AG09309 (cell line): ENCODE data around the gene RAPGEF5.

Source experiments
- DNase-seq: peaks from one replicate; pipeline ENCODE4 v3.0.0-alpha.2; 2010; ENCODE audit warnings: low read depth
- H3K4me3 ChIP-seq: 2 replicates; pipeline ENCODE4 v1.5.1; 2011; ENCODE audit warnings: mild to moderate bottlenecking, low read depth, low read length, moderate library complexity; ENCODE audit not compliant: control insufficient read depth
- CTCF ChIP-seq: IDR thresholded peaks from 2 replicates; pipeline ENCODE4 v1.5.1; 2011; ENCODE audit warnings: mild to moderate bottlenecking, low read depth, low read length, inconsistent platforms; ENCODE audit not compliant: insufficient read depth, control insufficient read depth; ENCODE audit errors: missing control alignments

Gene RAPGEF5

GRCh38 chr7:22200777-22201176 lies 156.2 kb downstream of the RAPGEF5 start:
- no peak overlapping the region for H3K4me3 ChIP-seq
- no peak for TF ChIP-seq CTCF
- no peak for DNase-seq

GRCh38 chr7:22200238-22200637 lies 156.7 kb downstream of the RAPGEF5 start:
- no peak for DNase-seq

GRCh38 chr7:22197376-22197775 lies 159.6 kb downstream of the RAPGEF5 start:
- no peak for TF ChIP-seq CTCF
- H3K4me3 ChIP-seq: no peak overlapping the region
- no peak for DNase-seq

More at GRCh38 chr7:22200238-22200637, 156.7 kb downstream of the RAPGEF5 start:
- no peak for TF ChIP-seq CTCF
- H3K4me3 ChIP-seq: no peak overlapping the region

- TF ChIP-seq CTCF: no peak
- H3K4me3 ChIP-seq: no peak overlapping the region
- DNase-seq: no peak
Measured at GRCh38 chr7:22196429-22196828, 160.5 kb downstream of the RAPGEF5 start.

- DNase-seq: no peak
Measured at GRCh38 chr7:22195397-22196172, 161.4 kb downstream of the RAPGEF5 start.

GRCh38 chr7:22194658-22195273 lies 162.2 kb downstream of the RAPGEF5 start:
- no peak overlapping the region for H3K4me3 ChIP-seq
- DNase-seq: no peak
- no peak for TF ChIP-seq CTCF

More at GRCh38 chr7:22195397-22196172, 161.4 kb downstream of the RAPGEF5 start:
- no peak overlapping the region for H3K4me3 ChIP-seq
- TF ChIP-seq CTCF: no peak
